ENCODE measurements around the gene SLC24A3.

- TF ChIP-seq POLR2A (IDR thresholded peaks at IDR 0.05) (no peak), CTCF (IDR thresholded peaks at IDR 0.05) (no peak)
These were observed 188.7 kb downstream of the SLC24A3 start for GRCh38 chr20:19401096-19401495.

Measured in heart left ventricle (tissue), 13 donors.